Activated CD8-positive, alpha-beta memory T cell treated with anti-CD3 and anti-CD28 coated beads, Interleukin-2, amount 50 U/mL, for 1 hour (primary cell): Measurements from ENCODE around the gene GPX6.
"Not testable (repeated sequence)": the region's sequence is repeated elsewhere in the genome, so short reads cannot be mapped to it uniquely, and the experiment has no call there.

ENCODE experiments used
- DNase-seq: peaks from one replicate; pipeline ENCODE4 v3.0.0-alpha.2; 2020; ENCODE audit errors: extremely low read depth

Gene GPX6

DNA sequence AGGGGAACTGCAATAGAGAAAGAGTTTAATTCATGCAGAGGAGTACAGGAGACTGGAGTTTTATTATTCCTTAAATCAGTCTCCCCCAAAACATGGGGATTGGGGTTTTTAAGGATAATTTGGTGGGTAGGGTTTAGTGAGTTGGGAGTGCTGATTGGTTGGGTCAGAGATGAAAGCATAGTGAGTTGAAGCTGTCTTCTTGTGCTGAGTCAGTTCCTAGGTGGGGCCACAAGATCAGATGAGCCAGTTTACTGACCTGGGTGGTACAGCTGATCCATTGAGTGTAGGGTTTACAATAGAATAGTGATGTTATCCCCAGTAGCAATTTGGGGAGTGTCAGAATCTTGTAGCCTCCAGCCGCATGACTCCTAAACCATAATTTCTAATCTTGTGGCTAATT lies 29.1 kb downstream of the GPX6 start:
- DNase-seq = no peak

DNA sequence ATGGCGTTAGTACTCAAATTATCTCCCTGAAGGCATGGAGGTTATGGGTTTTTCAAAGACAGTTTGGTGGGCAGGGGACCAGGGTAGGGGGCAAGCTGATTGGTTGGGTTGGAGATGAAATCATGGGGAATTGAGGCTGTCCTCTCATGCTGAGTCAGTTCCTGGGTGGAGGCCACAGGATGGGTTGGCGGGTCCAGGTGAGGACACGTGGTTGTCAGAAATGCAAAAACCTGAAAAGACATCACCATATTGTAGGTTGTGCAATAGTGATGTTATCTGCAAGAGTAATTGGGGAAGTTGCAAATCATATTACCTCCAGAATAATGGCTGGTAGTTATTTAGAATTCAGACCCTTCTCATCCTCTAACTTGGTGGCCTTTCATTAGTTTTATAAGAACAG lies 30.1 kb downstream of the GPX6 start:
- no peak for DNase-seq

GRCh38 chr6:28480253-28480932 lies 35.2 kb downstream of the GPX6 start:
- no peak for DNase-seq

- DNase-seq = no peak
These were observed 37.1 kb downstream of the GPX6 start for GRCh38 chr6:28478518-28478917.

DNA sequence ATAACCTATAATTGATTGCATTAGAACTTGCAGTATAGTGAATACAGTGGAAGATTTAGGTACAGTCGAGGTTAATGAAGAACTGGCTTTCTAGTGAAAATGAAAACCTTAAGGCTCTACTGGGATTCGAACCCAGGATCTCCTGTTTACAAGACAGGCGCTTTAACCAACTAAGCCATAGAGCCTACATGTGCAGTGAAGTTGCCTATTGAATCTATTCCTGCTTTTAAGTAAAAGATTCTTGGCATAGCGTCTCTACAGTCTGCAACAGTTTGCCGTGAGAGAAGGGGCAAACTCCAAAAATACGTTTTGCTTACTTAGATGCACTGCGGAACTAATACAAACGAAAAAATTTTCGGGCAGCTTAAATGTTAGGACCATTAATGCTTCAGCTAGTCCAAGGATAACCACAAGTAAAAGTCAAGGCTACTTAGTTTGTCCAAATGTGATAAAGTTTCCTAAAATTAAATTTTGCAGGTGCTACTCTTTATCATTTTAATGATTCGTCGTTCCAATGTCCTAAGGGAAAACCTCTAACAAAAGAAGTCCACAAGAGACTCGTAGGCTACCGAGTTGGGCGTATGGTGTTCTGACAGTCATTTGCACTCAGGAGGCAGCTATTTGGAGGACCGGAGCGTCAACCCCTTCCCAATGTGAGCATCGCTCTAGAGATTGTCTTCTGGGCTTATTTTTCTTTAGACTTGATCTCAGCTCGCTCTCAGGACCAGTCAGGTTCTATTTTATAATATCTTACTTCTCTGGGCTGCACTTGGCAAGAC lies 41.0 kb downstream of the GPX6 start:
- DNase-seq = no peak

DNA sequence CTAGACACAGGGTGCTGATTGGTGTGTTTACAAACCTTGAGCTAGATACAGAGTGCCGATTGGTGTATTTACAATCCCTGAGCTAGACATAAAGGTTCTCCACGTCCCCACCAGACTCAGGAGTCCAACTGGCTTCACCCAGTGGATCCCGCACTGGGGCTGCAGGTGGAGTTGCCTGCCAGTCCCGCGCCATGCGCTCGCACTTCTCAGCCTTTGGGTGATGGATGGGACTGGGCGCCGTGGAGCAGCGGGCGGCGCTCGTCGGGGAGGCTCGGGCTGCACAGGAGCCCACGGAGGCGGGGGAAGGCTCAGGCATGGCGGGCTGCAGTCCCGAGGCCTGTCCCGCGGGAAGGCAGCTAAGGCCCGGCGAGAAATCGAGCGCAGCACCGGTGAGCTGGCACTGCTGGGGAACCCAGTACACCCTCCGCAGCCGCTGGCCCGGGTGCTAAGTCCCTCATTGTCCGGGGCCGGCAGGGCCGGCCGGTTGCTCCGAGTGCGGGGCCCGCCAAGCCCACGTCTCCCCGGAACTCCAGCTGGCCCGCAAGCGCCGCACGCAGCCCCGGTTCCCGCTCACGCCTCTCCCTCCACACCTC lies 46.3 kb downstream of the GPX6 start:
- DNase-seq = not testable (repeated sequence)

GRCh38 chr6:28468056-28468455 lies 47.5 kb downstream of the GPX6 start:
- no peak for DNase-seq

GRCh38 chr6:28462401-28462800 lies 53.2 kb downstream of the GPX6 start:
- no peak for DNase-seq

GRCh38 chr6:28458568-28458967 lies 57.0 kb downstream of the GPX6 start:
- DNase-seq = no peak
